Measurements from ENCODE around the gene RAB3GAP1. TPM values are rescaled to one million over a fixed set of nuclear protein-coding genes. Genes with fewer than 3 reads are reported as not detected.

RAB3GAP1 gene
- total RNA-seq, 1 experiment from 2014 or later: 38.9 TPM

GRCh38 chr2:135175177-135175576, 123.1 kb downstream of the RAB3GAP1 start:
- Histone ChIP-seq H3K36me3 (ENCODE audit: insufficient read depth, low read length, poor library complexity, severe bottlenecking) (peaks cover 6% of the 10 kb centered on the region), H3K4me3 (ENCODE audit: low read depth, low read length, poor library complexity, severe bottlenecking) (no peak overlapping the region), H3K4me1 (ENCODE audit: insufficient read depth, low read length, poor library complexity, severe bottlenecking) (no peaks in the 10 kb centered on the region), H3K9me3 (ENCODE audit: low read depth, low read length, poor library complexity, severe bottlenecking) (no peaks in the 10 kb centered on the region), H3K27ac (ENCODE audit: low read depth, low read length, poor library complexity, severe bottlenecking) (no peak overlapping the region), H3K27me3 (replicated peaks; ENCODE audit: insufficient read depth, low read depth, low read length, poor library complexity) (no peaks in the 10 kb centered on the region)
- TF ChIP-seq EZH2 (IDR thresholded peaks at IDR 0.05; ENCODE audit: borderline replicate concordance, low read depth, low read length, poor library complexity, severe bottlenecking) (no peak), CTCF (conservative IDR thresholded peaks at IDR 0.05; ENCODE audit: low read depth, low read length) (no peak)
- DNase-seq (ENCODE audit: low spot score): no peak
- intact Hi-C loops (cut with micrococcal nuclease; ENCODE audit: unreplicated experiment): no loop called here
- POLR2A ChIA-PET (ENCODE audit: low non-redundant PET): no interaction called here
- CTCF ChIA-PET: no interaction called here
- BruUV-seq (replicated peaks): no TSS peak

- intact Hi-C loops (cut with micrococcal nuclease; ENCODE audit: unreplicated experiment): no loop called here
- BruUV-seq (replicated peaks): no TSS peak
- CTCF ChIA-PET: no interaction called here
- Histone ChIP-seq H3K36me3 (ENCODE audit: insufficient read depth, low read length, poor library complexity, severe bottlenecking) (peaks cover 6% of the 10 kb centered on the region), H3K4me1 (ENCODE audit: insufficient read depth, low read length, poor library complexity, severe bottlenecking) (no peaks in the 10 kb centered on the region), H3K9me3 (ENCODE audit: low read depth, low read length, poor library complexity, severe bottlenecking) (no peaks in the 10 kb centered on the region), H3K4me3 (ENCODE audit: low read depth, low read length, poor library complexity, severe bottlenecking) (no peak overlapping the region), H3K27me3 (replicated peaks; ENCODE audit: insufficient read depth, low read depth, low read length, poor library complexity) (no peaks in the 10 kb centered on the region), H3K27ac (ENCODE audit: low read depth, low read length, poor library complexity, severe bottlenecking) (no peak overlapping the region)
- POLR2A ChIA-PET (ENCODE audit: low non-redundant PET): no interaction called here
- no peak for DNase-seq (ENCODE audit: low spot score)
- TF ChIP-seq EZH2 (IDR thresholded peaks at IDR 0.05; ENCODE audit: borderline replicate concordance, low read depth, low read length, poor library complexity, severe bottlenecking) (no peak), CTCF (conservative IDR thresholded peaks at IDR 0.05; ENCODE audit: low read depth, low read length) (no peak)
These were observed 127.6 kb downstream of the RAB3GAP1 start for GRCh38 chr2:135179689-135180088.

- Histone ChIP-seq H3K36me3 (ENCODE audit: insufficient read depth, low read length, poor library complexity, severe bottlenecking) (no peaks in the 10 kb centered on the region), H3K27me3 (replicated peaks; ENCODE audit: insufficient read depth, low read depth, low read length, poor library complexity) (no peaks in the 10 kb centered on the region), H3K4me3 (ENCODE audit: low read depth, low read length, poor library complexity, severe bottlenecking) (no peak overlapping the region), H3K4me1 (ENCODE audit: insufficient read depth, low read length, poor library complexity, severe bottlenecking) (peaks cover 6% of the 10 kb centered on the region), H3K9me3 (ENCODE audit: low read depth, low read length, poor library complexity, severe bottlenecking) (no peaks in the 10 kb centered on the region), H3K27ac (ENCODE audit: low read depth, low read length, poor library complexity, severe bottlenecking) (no peak overlapping the region)
- no TSS peak for BruUV-seq (replicated peaks)
- TF ChIP-seq CTCF (conservative IDR thresholded peaks at IDR 0.05; ENCODE audit: low read depth, low read length): no peak
- no peak for TF ChIP-seq EZH2 (IDR thresholded peaks at IDR 0.05; ENCODE audit: borderline replicate concordance, low read depth, low read length, poor library complexity, severe bottlenecking)
- ChIA-PET CTCF (no interaction called here), POLR2A (ENCODE audit: low non-redundant PET) (no interaction called here)
- intact Hi-C loops (cut with micrococcal nuclease; ENCODE audit: unreplicated experiment): no loop called here
- no peak for DNase-seq (ENCODE audit: low spot score)
These were observed 130.1 kb downstream of the RAB3GAP1 start for GRCh38 chr2:135182190-135182589.
